Right ventricle myocardium superior (tissue), 1 donor: ENCODE measurements around the gene SH3BP2. TPM values are rescaled to one million over a fixed set of nuclear protein-coding genes. Genes with fewer than 3 reads are reported as not detected.
A peak's percentile ranks its signal among the peaks of the same experiment; 100 is the strongest.

Source experiments
- ATAC-seq: fragments of 200-7000 bp; cut with Tn5 transposase; one replicate; pipeline ENCODE4 v1.9.1; 2020; ENCODE audit warnings: mild to moderate bottlenecking; ENCODE audit not compliant: poor library complexity
- DNase-seq: peaks from one replicate; pipeline ENCODE4 v3.0.0-alpha.2; 2020
- intact Hi-C: fragments of 100-400 bp; cut with DNase I; formaldehyde crosslinking; loops from one replicate; pipeline ENCODE4 v1.11.2; 2022
- total RNA-seq: library from RNA; stranded (reverse); fragmentation: NEBNext Ultra II Directional; extraction: Animal tissue kit (Norgen Biotek cat#: 25700); gene quantifications from one replicate; pipeline ENCODE4 v1.2.1, GENCODE V29; 2021
- donor health status: DM: no; HTN: yes; CAD: no; lungs with severe emphysema.

SH3BP2 gene
- total RNA-seq, 1 donor from 2014 or later: 24.9 TPM

- no peak for ATAC-seq
- intact Hi-C loops: no loop called here
- DNase-seq: peak; percentile 63
Measured at GRCh38 chr4:2799224-2799911, 6.5 kb downstream of the SH3BP2 start.

DNA sequence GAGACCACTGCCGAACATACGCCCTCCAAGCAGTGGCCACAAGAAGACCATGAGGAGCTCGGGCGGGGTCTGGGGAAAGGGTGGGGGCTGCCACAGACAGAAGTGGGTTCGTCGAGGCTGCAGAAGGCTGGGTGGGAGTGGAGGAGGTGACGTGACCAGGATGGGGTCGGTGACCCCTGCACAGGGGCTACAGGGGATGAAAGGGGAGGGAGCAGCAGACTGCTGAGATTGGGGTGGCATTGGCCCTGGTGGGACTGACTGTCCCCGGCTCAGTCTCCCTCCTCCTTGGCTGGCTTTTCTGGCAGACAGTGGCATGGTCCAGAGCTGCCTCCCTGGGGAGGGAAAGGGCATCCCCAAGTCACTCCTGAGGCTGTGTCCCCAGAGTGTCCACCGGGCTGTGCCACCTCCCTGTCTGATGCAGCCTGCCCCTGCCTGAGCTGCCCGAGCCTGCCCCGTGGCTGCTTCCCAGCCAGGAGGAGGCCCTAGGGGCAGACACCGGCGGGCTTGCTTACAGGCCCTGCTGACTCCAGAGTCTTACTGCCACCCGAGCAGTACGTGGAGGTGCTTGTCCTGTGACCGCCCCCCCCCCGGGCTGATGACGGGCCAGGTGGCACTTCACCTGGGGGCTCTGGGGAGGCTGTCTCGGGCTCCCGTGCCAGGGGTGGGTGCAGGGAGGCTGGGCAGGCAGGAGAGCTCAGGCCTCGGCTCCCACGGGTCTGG lies 7.2 kb downstream of the SH3BP2 start:
- DNase-seq (peak; percentile 76), ATAC-seq (peak; percentile 33)
- intact Hi-C loops: no loop called here

GRCh38 chr4:2800691-2801596 lies 8.1 kb downstream of the SH3BP2 start:
- ATAC-seq: peak; percentile 74
- intact Hi-C loops: no loop called here

DNA sequence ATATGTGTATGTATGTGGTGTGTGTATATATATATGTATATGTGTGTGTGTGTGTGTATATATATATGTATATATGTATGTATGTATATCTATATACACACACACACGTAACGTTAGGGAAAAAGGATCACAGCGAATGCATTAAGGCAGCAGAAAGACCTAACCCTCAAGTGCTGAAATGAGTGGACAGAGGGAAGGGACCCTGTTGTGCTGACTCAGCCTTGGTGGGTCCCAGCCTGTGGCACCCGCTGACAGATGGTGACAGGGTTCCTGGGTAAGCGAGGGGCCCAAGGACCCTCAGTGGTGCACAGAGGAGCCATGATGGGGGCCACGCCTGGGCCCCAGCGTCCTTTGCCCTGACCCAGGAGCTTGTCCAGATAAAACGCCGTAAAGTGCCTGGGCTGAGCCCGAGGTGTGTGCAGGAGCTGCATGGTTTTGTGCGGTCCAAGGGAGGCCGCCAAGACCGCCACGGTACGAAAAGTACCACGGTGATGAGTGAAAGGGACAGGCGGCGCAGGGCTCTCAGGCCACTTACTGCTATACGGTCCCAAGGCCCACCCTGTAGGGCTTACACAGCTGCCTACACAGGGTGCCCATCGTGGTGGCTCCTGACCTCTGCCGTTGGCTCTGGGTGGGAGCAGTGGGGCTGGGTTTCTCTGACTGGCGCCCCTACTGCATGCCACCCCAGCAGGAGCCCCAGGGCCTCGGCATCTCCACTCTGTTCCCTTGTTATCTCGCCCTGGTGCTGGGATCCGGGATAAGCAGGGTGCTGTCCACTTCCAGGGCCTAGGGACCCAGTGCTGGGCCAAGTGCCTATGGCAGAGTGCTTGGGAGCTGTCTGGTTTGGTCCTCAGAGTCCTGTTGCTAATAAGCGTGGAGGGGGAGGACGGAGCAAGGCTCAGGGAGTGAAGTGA lies 10.0 kb downstream of the SH3BP2 start:
- intact Hi-C loops: no loop called here
- DNase-seq (peak; percentile 41), ATAC-seq (no peak)

More at GRCh38 chr4:2800691-2801596, 8.1 kb downstream of the SH3BP2 start:
- DNase-seq: peak; percentile 94

- intact Hi-C loops: no loop called here
- ATAC-seq: no peak
- peak; percentile 63 for DNase-seq
Measured at GRCh38 chr4:2803624-2804448, 11.0 kb downstream of the SH3BP2 start.

- no peak for ATAC-seq
- intact Hi-C loops: no loop called here
- peak; percentile 43 for DNase-seq
Measured at GRCh38 chr4:2804449-2804972, 11.6 kb downstream of the SH3BP2 start.

- intact Hi-C loops: no loop called here
- ATAC-seq (no peak), DNase-seq (peak; percentile 46)
Measured at GRCh38 chr4:2804973-2805501, 12.2 kb downstream of the SH3BP2 start.

GRCh38 chr4:2805712-2806389 lies 13.0 kb downstream of the SH3BP2 start:
- ATAC-seq (peak; percentile 29), DNase-seq (peak; percentile 88)
- intact Hi-C loops: no loop called here

DNA sequence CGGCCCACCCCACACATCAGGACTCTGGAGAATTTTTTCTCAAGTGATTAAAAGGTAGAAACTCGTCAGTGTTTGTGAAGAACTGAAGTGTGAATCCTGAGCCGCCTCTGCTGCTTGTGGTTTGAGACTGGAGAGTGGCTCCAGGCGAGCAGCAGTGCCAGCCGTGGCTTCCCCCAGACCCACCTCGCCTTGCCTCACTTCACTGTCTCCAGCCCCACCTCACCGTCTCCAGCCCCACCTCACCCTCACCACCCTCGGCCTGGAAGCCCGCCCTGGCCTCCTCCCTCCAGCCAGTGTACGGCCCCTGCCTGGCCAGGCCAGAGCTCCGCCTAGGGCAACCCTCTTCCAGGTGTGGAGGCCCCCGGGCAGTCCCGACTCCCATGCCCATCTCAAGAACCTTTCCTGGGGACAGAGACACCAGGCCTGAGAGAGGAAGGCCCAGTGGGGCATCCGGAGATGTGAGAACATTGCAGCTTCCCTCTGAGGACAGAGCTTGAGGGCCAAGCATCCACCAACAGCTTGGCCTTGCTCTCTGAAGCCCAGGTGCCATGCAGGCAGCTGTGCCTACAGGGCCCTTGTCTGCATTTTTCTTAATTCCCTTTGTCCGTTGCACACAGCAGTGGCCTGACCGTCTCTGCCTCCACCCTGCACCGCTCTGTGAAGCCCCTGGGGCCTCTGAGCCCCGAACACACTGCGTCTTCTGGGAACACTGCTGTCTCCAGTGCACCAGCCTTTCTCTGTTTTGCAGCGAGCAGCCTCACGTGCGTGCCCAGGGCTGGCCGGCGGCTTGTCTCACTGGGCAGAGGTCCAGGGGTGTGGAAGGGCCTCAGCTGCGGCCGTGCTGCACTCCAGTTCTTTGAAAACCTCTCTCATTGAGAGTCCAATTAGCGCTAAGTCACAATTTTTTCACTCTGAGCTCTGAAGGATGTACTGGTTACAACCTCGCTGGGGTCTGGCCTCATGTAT lies 13.8 kb downstream of the SH3BP2 start:
- DNase-seq: peak; percentile 86
- peak; percentile 66 for ATAC-seq
- intact Hi-C loops: no loop called here

DNA sequence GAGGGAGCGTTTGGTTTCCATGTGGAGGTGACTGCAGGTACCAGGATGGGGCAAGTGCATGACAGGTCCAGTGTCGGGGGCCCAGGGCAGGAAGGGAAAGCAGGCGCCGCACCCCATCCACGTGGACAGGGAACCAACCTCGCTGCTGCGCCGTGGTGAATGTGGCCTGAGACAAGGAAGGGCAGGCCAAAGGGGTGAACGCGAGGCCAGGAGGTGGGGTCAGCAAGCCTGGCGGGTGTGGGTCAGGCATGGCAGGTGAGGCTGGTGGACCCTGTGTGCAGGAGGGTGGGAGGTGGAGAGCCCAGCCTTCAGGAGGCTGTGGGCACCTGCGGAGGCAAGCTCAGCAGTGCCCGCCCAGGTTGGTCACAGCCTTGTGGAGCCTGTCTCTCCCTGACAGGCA lies 14.7 kb downstream of the SH3BP2 start:
- intact Hi-C loops: no loop called here
- DNase-seq (peak; percentile 40), ATAC-seq (no peak)

DNA sequence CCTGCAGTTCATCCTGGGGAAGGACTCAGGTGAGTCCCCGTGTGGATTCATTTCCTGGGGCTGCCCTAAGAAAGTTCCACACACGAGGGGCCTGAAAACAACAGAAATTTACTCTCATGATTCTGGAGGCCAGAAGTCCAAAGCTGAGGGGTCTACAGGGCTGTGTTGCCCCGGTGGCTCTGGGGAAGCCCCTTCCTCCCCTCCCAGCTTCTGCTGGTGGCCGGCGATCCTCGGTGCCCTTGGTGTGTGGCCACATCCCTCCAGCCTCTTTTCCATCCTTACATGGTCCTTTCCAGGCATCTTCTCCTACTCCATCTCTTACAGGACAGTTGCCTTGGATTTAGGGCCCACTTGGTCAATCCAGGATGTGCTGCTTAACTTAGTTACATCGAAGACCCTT lies 15.1 kb downstream of the SH3BP2 start:
- intact Hi-C loops: no loop called here
- DNase-seq (no peak), ATAC-seq (no peak)

DNA sequence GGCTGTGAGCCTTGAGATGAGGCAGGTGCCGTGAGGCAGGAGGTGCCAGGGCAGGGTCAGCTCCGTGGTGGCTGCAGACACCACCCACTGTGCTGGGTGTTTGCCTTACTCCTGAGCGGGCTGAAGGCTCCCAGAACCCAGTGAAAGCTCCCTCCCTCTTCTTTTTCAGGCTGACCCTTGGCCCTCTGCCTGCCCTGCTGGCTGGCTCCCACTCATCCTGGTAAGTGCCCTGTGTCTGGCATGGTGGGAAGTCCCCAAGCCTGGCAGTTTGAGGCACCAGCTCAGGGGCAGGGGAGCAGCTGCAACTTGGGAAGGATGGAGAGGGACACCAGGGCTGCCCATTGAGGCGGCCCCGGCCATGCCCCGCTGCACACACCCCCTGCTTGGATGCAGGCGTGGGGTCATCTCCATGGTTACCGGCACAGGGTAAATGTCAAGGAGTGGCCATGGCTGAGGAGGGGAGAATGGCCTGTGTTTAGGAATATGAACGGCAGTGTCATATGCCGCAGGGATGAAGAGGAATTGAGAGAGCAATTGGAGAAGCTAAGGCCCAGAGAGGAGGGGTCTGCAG lies 16.8 kb downstream of the SH3BP2 start:
- ATAC-seq (peak; percentile 31), DNase-seq (peak; percentile 77)
- intact Hi-C loops: no loop called here

DNA sequence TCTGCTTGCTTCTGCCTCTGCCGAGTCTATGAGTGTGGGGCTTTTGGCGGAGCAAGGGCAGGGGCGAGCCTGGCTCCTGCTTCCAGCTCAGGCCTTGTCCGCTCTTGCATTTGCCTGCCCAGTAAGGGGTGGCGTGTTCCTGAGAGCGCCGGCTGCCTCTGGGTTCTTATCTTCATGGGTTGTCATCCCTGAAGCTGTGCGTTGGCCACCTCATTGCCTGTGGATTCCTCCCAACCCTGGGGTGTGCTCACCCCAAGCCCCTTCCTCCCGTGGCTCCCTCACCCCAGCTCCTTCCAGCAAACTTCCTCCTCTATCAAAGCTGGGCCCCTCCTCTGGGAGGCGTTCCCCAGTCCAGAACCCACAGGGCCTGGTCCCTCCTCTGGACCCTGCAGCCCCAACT lies 17.5 kb downstream of the SH3BP2 start:
- DNase-seq (no peak), ATAC-seq (no peak)
- intact Hi-C loops: no loop called here

DNA sequence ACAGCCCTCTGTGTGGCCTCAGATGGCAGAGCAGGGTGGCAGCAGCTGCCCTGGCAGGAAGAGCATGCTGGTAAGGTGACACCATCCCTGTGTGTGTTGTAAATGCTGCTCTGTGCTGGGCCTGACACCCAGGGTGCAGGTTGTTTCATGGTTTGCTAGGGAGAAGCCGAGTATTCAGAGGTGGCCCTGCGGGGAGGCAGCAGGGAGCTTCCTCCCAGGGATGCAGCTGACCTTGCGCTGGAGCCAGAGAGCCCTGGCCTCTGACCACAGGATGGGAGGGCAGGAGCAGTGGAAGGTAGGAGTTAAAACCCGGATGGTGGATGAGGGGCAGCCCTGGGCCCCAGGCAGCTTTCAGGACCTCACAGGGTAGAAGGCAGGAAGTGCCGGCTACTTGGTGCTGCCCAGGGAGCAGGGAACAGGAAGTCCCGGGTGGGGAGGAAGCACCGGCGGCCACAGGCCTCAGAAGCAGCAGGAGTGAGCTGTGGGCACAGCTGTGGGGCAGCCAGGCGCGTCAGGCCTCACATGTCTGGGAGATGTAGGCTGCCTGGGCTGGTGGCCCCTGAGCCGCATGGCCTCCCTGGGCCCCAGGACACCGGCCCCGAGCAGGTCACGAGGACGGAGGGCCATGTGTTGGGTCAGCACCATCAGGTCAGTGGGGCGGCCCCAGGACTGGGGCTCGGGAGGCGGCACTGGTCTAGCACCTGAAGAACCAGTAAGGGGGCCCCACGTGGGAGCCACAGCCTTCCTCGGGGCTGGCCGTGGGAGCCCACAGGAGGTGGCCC lies 19.1 kb downstream of the SH3BP2 start:
- ATAC-seq: peak; percentile 70
- DNase-seq: peak; percentile 90
- intact Hi-C loops: no loop called here
